Ramos (cell line): ENCODE results near the gene MTOR.
"Not testable (repeated sequence)": the region's sequence is repeated elsewhere in the genome, so short reads cannot be mapped to it uniquely, and the experiment has no call there.

Experiments used
- in situ Hi-C: fragments of 300-500 bp; cut with MboI; formaldehyde crosslinking; loops from one replicate; pipeline ENCODE4 v1.14.3; 2022; ENCODE audit warnings: low sequenced_read_pairs; ENCODE audit not compliant: unreplicated experiment

MTOR gene

DNA sequence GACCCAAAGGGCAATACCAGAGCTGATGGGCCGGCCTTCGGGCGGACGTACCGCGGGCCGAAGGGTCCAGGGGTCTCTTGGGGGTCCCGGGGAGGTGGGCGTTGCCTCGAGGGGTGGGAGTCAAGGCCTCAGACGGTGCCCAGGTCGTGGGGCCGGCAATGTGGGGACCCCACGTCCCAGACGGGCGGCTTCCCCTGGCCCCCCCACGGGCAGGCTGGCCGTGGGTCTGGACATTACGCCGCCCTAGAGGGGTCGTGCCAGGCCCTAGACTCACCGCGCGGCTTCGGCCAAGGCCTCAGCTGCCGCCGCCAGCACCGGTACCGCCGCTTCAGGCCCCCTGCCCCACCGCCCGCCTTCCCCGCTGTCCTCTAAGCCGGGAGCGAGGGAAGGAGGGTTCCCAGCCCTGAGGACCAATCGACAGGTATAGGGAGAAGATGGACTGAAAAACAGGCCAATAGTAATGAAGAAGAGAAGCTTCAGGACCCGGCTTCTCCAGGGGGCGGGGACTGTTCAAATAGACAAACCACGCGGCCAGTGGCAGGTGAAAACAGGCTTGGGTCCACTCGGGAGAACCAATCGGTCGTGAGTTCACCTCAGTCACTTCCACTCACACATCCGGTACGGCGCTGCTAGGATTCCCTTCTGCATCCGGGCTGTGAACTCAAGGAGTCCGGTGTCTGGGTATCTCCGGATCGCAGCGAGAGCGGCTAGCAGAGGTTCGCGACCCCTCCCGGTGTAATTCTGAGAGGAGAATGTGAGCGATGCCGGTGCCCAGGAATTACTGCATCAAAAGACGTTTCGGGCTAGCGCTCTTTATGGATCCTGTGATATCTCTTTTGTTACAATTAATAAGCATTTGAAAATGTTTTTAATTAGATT lies at the start of gene MTOR:
TSS of gene MTOR (minus strand) at position 381 of the 879 bp plus-strand sequence. CDS start 3,142 bp downstream, outside the sequence.
- in situ Hi-C loops = no loop called here

DNA sequence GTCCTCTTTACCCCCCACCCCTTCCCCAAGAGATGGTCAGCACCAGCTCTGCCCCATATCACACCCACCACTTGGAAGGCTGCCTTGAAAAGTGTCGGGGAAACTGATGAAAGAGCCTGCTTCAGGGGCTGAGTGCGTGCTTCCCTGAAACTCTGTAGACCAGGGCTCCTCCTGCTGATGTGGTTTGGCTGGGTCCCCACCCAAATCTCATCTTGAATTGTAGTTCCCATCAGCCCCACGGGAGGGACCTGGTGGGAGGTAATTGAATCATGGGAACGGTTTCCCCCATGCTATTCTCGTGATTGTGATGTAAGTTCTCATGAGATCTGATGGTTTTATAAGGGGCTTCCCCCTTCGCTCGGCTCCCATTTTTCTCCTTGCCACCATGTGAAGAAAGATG lies 47.0 kb upstream of the MTOR start:
- in situ Hi-C loops = no loop called here

GRCh38 chr1:11308699-11309224 lies 46.4 kb upstream of the MTOR start:
- in situ Hi-C loops = no loop called here

DNA sequence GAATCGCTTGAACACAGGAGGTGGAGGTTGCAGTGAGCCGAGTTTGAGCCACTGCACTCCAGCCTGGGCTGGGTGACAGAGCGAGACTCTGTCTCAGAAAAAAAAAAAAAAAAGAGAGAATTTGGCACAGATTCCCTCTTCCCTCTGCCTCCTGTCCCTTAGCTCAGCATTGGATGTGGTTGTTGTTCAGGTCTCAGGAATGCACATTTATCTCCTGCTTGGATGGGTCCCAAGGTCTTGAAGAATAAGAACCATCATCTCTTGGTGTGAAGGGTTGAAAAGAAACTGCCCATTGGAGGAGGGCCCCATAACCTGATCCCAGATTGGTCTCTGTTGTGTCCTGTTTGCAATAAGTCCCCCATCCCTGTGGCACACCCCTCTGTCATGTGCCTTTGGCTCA lies 45.5 kb upstream of the MTOR start:
- in situ Hi-C loops = no loop called here

GRCh38 chr1:11305516-11305915 lies 43.2 kb upstream of the MTOR start:
- in situ Hi-C loops = not testable (repeated sequence)

GRCh38 chr1:11302366-11302765 lies 40.0 kb upstream of the MTOR start:
- in situ Hi-C loops = no loop called here

GRCh38 chr1:11301601-11302000 lies 39.2 kb upstream of the MTOR start:
- in situ Hi-C loops = no loop called here

DNA sequence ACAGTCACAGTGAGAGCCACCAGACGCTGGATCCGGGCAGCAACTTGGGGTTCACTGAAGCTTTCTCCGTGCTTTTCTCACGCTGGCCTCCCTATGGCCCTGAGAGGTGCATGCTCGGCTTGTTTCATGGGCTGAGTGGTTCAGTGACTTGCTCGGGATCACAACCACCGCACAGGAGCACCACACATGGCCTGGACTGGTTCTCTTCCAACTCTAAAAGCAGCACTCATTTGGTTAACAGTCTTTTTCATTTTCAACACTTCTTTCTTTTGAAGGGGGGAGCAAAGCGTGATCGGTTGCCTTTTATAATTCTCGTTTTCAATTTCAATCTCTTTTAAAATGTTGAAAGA lies 36.8 kb upstream of the MTOR start:
- in situ Hi-C loops = no loop called here

DNA sequence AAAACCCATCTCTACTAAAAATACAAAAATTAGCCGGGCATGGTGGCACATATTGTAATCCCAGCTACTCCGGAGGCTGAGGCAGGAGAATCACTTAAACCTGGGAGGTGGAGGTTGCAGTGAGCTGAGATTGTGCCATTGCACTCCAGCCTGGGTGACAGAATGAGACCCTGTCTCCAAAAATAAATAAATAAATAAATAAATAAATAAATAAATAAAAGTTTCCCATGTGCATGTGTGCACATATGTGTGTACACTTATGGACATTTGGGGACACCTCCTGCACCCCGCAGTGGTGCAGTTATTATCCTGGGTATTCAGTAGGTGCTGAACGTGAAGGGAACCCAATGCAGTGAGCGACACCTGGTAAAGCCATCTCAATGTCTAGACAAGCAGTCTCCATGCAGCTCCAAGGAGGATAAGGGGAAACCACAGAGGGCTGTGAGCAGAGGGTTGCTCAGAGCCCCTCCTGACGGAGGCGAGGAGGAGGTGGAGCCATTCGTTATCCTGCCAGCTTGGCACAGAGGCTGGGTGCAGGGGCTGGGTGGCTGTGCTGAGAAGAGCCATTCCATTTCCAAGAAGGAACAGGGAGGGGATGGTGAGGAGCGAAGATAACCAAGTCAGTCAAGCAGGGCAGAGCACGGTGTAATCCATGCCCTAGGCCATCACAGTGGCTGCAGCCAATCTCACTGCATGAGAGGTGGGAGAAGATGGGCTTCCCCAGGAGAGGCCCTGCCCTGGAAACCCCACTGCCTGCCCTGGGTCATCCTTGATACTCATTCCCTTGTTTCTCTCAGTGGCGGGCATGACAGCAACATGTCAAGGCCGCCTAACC lies 36.3 kb upstream of the MTOR start:
- in situ Hi-C loops = no loop called here

DNA sequence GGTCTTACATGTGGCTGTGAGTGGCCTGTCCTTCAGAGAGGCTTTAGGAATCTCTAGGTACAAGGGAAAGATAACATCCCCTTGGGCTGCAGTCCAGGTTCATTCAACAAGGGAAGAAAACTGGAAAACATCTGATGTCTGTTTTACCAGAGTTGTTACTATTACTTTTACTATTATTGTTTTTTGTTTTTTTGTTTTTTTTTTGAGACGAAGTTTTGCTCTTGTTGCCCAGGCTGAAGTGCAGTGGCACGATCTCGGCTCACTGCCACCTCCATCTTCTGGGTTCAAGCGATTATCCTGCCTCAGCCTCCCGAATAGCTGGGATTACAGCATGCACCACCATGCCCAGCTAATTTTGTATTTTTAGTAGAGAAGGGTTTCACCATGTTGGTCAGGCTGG lies 35.4 kb upstream of the MTOR start:
- in situ Hi-C loops = not testable (repeated sequence)

DNA sequence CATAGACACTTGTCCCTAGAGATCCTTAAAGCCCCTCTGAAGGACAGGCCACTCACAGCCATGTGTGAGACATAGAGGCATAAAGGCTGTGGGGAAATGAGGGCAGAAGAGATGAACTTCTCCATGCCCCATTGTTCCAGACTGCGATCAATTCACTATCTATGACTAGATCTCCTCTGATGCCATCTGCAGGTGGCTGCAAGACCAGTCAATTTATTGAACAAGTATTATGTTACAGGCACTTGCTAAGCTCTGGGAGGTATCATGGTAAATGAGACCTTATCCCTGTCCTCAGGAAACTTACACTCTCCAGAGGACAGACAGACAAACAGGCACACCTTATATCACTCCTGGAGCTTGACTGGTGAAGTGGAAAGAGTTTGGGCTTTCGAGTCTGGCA lies 33.6 kb upstream of the MTOR start:
- in situ Hi-C loops = no loop called here

GRCh38 chr1:11294951-11295350 lies 32.6 kb upstream of the MTOR start:
- in situ Hi-C loops = no loop called here

GRCh38 chr1:11293856-11294255 lies 31.5 kb upstream of the MTOR start:
- in situ Hi-C loops = no loop called here

DNA sequence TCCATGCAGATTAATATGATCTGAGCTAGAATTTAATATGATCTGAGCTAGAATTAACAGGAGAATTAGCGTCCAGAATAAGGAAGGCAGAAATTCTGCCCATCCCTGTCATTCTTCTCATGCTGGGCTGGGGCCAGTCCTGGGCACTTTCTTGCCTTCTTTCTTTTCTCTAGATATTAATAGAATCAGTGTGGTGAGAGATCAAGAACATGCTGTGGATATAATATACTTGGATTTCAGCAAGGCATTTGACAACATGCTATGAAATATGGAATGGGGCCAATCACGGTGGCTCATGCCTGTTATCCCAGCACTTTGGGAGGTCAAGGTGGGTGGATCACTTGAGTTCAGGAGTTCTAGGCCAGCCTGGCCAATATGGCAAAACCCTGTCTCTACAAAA lies 28.7 kb upstream of the MTOR start:
- in situ Hi-C loops = no loop called here

DNA sequence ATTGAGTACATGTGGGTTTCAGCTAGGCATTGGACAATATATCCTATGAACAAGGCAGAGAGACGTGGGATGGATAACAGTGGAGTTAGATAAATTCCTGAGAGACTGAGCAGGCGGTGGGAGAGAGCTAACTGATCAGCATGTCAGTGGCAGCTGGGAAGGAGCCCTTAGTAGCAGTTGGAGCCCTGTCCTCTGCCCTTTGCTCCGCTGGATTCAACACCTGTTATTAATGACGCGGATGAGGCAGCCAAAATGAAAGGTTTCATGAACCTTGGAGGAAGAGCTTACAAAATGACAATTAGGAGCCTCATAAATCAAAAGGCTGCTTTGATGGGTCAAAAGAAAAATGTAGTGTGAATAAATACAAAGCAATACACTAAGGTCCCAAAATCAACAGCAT lies 26.7 kb upstream of the MTOR start:
- in situ Hi-C loops = no loop called here

DNA sequence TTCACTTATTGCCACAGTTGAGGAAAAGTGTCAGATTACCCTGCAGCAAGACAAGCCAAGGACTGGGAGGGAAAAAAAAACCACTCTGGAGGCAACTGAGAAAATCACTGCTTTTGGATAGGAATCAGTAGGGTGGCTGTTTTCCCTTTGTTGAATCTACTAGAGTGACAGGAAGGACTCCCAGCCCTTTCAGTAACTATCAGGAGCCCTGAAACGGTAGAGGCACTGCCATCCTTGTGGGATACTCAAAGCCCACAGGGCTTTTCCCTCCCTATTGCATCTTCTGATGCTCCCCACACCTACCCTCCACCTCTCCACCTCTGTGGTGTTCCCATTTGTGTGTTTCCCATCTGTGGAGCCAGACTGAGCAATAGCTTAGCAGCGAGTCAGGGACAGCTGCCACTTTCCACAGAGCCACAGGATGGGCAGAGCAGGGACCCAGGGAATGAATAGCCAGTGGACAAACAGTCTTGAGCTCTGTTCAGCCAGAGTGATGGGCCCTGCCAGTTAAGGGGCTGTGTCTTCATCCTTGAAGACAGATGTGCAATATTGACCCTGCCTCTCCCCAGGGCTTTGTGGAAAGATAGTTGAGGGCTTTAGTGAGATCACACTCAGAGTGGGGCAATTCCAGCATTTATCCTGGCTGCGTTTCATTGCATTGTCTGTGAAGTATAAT lies 24.5 kb upstream of the MTOR start:
- in situ Hi-C loops = no loop called here

- in situ Hi-C loops = no loop called here
Observed at GRCh38 chr1:11285883-11286734, 23.8 kb upstream of the MTOR start.

DNA sequence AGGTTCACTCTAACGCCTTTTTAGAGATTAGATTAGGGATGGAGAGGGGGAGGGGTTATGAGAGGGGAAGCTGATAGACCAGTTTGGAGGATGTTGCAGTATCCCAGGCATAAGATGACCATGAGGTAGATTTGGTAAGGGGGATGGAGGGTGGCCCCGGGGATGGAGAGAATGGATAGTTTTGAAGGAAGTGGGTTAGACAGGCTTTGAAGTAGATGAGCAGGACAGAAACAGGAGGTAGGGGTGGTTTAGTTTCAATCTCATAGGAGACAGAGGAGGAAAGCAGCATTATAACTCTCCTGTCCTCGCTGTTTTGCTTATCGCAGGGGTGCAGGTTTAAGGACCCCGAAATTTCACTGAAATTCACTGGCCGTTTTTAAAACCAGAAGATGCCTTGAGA lies 22.4 kb upstream of the MTOR start:
- in situ Hi-C loops = no loop called here

GRCh38 chr1:11283151-11283550 lies 20.8 kb upstream of the MTOR start:
- in situ Hi-C loops = no loop called here
